Measurements from ENCODE around the gene KRTAP5-9. TPM values are rescaled to one million over a fixed set of nuclear protein-coding genes. Genes with fewer than 3 reads are reported as not detected.
"Not testable (repeated sequence)": the region's sequence is repeated elsewhere in the genome, so short reads cannot be mapped to it uniquely, and the experiment has no call there.

KRTAP5-9 gene
- total and polyA plus RNA-seq, 9 of the 15 experiments (the other 6 are each of a cell fraction or from before 2014, with no cell fraction given) = not detected

- H3K9me1 ChIP-seq (ENCODE audit: control insufficient read depth, insufficient read depth, low read length) = no peaks in the 10 kb centered on the region
- H3K9ac ChIP-seq (ENCODE audit: insufficient read depth in 1 of 2, low read depth in 2 of 2, low read length in 2 of 2) = no peak overlapping the region
- POLR2A ChIA-PET = no interaction called here
- H3K36me3 ChIP-seq (ENCODE audit: control insufficient read depth, insufficient read depth, low read length) = no peaks in the 10 kb centered on the region
- DNase-seq (ENCODE audit: extremely low read depth in 1 of 4, low spot score in 3 of 4) (no peak), FAIRE-seq (no peak), ATAC-seq (no peak)
- H3K4me2 ChIP-seq (ENCODE audit: insufficient read depth, low read length) = no peak overlapping the region
- no TSS peak for BruUV-seq (replicated peaks)
- CTCF ChIA-PET (ENCODE audit: low intra/inter-chr PET ratio) = no interaction called here
- no peak overlapping the region for H3K4me3 ChIP-seq
- TF ChIP-seq ZNF41 (CRISPR knock-in tag; conservative IDR thresholded peaks at IDR 0.05) (no peak), XRCC3 (IDR thresholded peaks at IDR 0.05) (no peak)
- TF ChIP-seq, protein P1, sequence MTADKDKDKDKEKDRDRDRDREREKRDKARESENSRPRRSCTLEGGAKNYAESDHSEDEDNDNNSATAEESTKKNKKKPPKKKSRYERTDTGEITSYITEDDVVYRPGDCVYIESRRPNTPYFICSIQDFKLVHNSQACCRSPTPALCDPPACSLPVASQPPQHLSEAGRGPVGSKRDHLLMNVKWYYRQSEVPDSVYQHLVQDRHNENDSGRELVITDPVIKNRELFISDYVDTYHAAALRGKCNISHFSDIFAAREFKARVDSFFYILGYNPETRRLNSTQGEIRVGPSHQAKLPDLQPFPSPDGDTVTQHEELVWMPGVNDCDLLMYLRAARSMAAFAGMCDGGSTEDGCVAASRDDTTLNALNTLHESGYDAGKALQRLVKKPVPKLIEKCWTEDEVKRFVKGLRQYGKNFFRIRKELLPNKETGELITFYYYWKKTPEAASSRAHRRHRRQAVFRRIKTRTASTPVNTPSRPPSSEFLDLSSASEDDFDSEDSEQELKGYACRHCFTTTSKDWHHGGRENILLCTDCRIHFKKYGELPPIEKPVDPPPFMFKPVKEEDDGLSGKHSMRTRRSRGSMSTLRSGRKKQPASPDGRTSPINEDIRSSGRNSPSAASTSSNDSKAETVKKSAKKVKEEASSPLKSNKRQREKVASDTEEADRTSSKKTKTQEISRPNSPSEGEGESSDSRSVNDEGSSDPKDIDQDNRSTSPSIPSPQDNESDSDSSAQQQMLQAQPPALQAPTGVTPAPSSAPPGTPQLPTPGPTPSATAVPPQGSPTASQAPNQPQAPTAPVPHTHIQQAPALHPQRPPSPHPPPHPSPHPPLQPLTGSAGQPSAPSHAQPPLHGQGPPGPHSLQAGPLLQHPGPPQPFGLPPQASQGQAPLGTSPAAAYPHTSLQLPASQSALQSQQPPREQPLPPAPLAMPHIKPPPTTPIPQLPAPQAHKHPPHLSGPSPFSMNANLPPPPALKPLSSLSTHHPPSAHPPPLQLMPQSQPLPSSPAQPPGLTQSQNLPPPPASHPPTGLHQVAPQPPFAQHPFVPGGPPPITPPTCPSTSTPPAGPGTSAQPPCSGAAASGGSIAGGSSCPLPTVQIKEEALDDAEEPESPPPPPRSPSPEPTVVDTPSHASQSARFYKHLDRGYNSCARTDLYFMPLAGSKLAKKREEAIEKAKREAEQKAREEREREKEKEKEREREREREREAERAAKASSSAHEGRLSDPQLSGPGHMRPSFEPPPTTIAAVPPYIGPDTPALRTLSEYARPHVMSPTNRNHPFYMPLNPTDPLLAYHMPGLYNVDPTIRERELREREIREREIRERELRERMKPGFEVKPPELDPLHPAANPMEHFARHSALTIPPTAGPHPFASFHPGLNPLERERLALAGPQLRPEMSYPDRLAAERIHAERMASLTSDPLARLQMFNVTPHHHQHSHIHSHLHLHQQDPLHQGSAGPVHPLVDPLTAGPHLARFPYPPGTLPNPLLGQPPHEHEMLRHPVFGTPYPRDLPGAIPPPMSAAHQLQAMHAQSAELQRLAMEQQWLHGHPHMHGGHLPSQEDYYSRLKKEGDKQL (CRISPR knock-in tag; IDR thresholded peaks at IDR 0.05; ENCODE audit: borderline replicate concordance) = no peak
- no peaks in the 10 kb centered on the region for H3K79me2 ChIP-seq (ENCODE audit: control insufficient read depth, insufficient read depth, low read length)
- peaks cover 6 to 14% of the 10 kb centered on the region in 2 experiments; a peak in 3 of 5 replicates for H3K27me3 ChIP-seq (ENCODE audit: control insufficient read depth in 2 of 2, insufficient read depth in 2 of 2, low read length in 2 of 2)
- no peak overlapping the region for H3K27ac ChIP-seq (ENCODE audit: extremely low read depth, low read depth, low read length)
- intact Hi-C loops (cut with micrococcal nuclease) = no loop called here
- H3K9me3 ChIP-seq (replicated peaks; ENCODE audit: control insufficient read depth, insufficient read depth, low read depth, low read length) = no peaks in the 10 kb centered on the region
- peaks cover 0 to 2% of the 10 kb centered on the region in 2 experiments; a peak in 2 of 5 replicates for H3K4me1 ChIP-seq (replicated peaks in 1 of 2; ENCODE audit: control insufficient read depth in 2 of 2, insufficient read depth in 2 of 2, low read length in 2 of 2)
- H2AFZ ChIP-seq (ENCODE audit: low read depth, low read length) = no peak overlapping the region
- WGBS (ENCODE audit: insufficient coverage, low coverage, missing lambda C conversion rate) = 0% methylated on average over 2 of the region's 2 CpGs
- H4K20me1 ChIP-seq (replicated peaks; ENCODE audit: control insufficient read depth, insufficient read depth, low read length) = no peaks in the 10 kb centered on the region
- in situ Hi-C loops (cut with MboI) = no loop called here
These were observed 22.2 kb upstream of the KRTAP5-9 start for GRCh38 chr11:71525938-71526495.

DNA sequence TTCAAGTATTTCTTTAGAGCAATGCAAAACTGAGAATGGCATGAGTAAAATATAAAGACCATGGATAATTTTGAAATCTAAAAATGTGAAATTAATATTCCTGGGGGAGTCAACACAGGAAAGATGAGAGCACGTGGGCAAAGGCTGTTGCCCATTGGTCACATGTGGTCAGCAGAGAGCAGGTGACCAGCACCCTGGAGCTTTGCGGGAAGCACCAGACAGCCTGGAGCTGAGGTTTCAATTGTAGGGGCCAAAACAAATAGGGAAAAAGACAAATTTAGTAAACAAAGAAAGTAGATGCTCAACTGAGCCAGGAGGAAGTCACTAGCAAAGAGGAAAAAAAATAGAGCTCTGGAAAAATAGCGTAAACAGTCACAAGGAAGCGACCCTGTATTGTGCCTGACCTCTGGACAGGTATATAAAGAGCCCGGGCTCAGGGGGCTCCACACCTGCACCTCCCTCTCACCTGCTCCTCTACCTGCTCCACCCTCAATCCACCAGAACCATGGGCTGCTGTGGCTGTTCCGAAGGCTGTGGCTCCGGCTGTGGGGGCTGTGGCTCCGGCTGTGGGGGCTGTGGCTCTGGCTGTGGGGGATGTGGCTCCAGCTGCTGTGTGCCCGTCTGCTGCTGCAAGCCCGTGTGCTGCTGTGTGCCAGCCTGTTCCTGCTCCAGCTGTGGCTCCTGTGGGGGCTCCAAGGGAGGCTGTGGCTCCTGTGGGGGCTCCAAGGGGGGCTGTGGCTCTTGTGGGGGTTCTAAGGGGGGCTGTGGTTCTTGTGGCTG, 21.2 kb upstream of the KRTAP5-9 start, which contains the start of gene KRTAP5-7:
Gene KRTAP5-7, plus strand, starts transcription at position 472 of the 780 bp plus-strand sequence. Its CDS starts 34 bp downstream, at position 506.
- H3K4me2 ChIP-seq (ENCODE audit: insufficient read depth, low read length); H3K36me3 ChIP-seq (ENCODE audit: control insufficient read depth, insufficient read depth, low read length); H3K4me1 ChIP-seq (replicated peaks in 1 of 2; ENCODE audit: control insufficient read depth in 2 of 2, insufficient read depth in 2 of 2, low read length in 2 of 2); ATAC-seq; H3K27ac ChIP-seq (ENCODE audit: extremely low read depth, low read depth, low read length); in situ Hi-C loops (cut with MboI); FAIRE-seq; H4K20me1 ChIP-seq (replicated peaks; ENCODE audit: control insufficient read depth, insufficient read depth, low read length); CTCF ChIA-PET (ENCODE audit: low intra/inter-chr PET ratio); DNase-seq (ENCODE audit: extremely low read depth in 1 of 4, low spot score in 3 of 4); BruUV-seq (replicated peaks); H3K4me3 ChIP-seq; H3K9ac ChIP-seq (ENCODE audit: insufficient read depth in 1 of 2, low read depth in 2 of 2, low read length in 2 of 2); intact Hi-C loops (cut with micrococcal nuclease); H3K9me1 ChIP-seq (ENCODE audit: control insufficient read depth, insufficient read depth, low read length); H3K79me2 ChIP-seq (ENCODE audit: control insufficient read depth, insufficient read depth, low read length); POLR2A ChIA-PET; H3K9me3 ChIP-seq (replicated peaks; ENCODE audit: control insufficient read depth, insufficient read depth, low read depth, low read length): not testable (repeated sequence)
- peaks cover 6 to 14% of the 10 kb centered on the region in 2 experiments; a peak in 3 of 5 replicates for H3K27me3 ChIP-seq (ENCODE audit: control insufficient read depth in 2 of 2, insufficient read depth in 2 of 2, low read length in 2 of 2)
- 0 out of 2 replicates have a peak within 1 kb of the TSS, but pooled peaks have one; percentile 24 for H2AFZ ChIP-seq (ENCODE audit: low read depth, low read length)
- 0% methylated on average over 9 of the region's 10 CpGs for WGBS (ENCODE audit: insufficient coverage, low coverage, missing lambda C conversion rate)
